GM23248 (cell line): ENCODE data around the gene SND1. TPM values are rescaled to one million over a fixed set of nuclear protein-coding genes. Genes with fewer than 3 reads are reported as not detected.

ENCODE experiments used
- DNase-seq: peaks from one replicate; pipeline ENCODE4 v3.0.0-alpha.2; 2015
- H2AFZ ChIP-seq: fragments of 200-600 bp; sonication (generic); 2 replicates; pipeline ENCODE4 v1.6.1; 2016; ENCODE audit warnings: antibody characterized with exemption
- H3F3A ChIP-seq: fragments of 200-600 bp; sonication (generic); 2 replicates; pipeline ENCODE4 v1.6.1; 2016; ENCODE audit warnings: mild to moderate bottlenecking, antibody characterized with exemption, mixed run types; ENCODE audit not compliant: insufficient read depth
- H3K27ac ChIP-seq: fragments of 200-600 bp; sonication (generic); 2 replicates; pipeline ENCODE4 v1.5.1; 2016; ENCODE audit warnings: mild to moderate bottlenecking
- H3K27me3 ChIP-seq: fragments of 200-600 bp; sonication (generic); replicated peaks from 2 replicates; pipeline ENCODE4 v1.6.1; 2016; ENCODE audit warnings: mild to moderate bottlenecking; ENCODE audit not compliant: insufficient read depth
- H3K36me3 ChIP-seq: fragments of 200-600 bp; sonication (generic); 2 replicates; pipeline ENCODE4 v1.6.1; 2016; ENCODE audit warnings: low read depth, mild to moderate bottlenecking
- H3K4me1 ChIP-seq: fragments of 200-600 bp; sonication (generic); 2 replicates; pipeline ENCODE4 v1.6.1; 2016; ENCODE audit warnings: mild to moderate bottlenecking; ENCODE audit not compliant: insufficient read depth
- H3K4me2 ChIP-seq: fragments of 200-600 bp; sonication (generic); one replicate; pipeline ENCODE4 v1.6.1; 2016; ENCODE audit warnings: mild to moderate bottlenecking; ENCODE audit not compliant: unreplicated experiment
- H3K4me3 ChIP-seq: fragments of 200-600 bp; sonication (generic); 2 replicates; pipeline ENCODE4 v1.5.1; 2016; ENCODE audit warnings: mild to moderate bottlenecking
- H3K79me2 ChIP-seq: fragments of 200-600 bp; sonication (generic); 2 replicates; pipeline ENCODE4 v1.6.1; 2016; ENCODE audit warnings: mild to moderate bottlenecking; ENCODE audit not compliant: insufficient read depth
- H3K9ac ChIP-seq: fragments of 200-600 bp; sonication (generic); 2 replicates; pipeline ENCODE4 v1.6.1; 2016; ENCODE audit warnings: mild to moderate bottlenecking
- H3K9me2 ChIP-seq: fragments of 200-600 bp; sonication (generic); 2 replicates; pipeline ENCODE4 v1.6.1; 2016; ENCODE audit warnings: mixed run types, mild to moderate bottlenecking, moderate library complexity; ENCODE audit not compliant: insufficient read depth
- H3K9me3 ChIP-seq: fragments of 200-600 bp; sonication (generic); one replicate; pipeline ENCODE4 v1.6.1; 2017; ENCODE audit warnings: low read depth
- H4K20me1 ChIP-seq: fragments of 200-600 bp; sonication (generic); 2 replicates; pipeline ENCODE4 v1.6.0; 2016; ENCODE audit not compliant: insufficient read depth
- EZH2 ChIP-seq: fragments of 200-600 bp; sonication (generic); IDR thresholded peaks from 2 replicates; pipeline ENCODE4 v1.6.1; 2018; ENCODE audit warnings: antibody characterized with exemption, mild to moderate bottlenecking; ENCODE audit not compliant: insufficient read depth, poor library complexity, severe bottlenecking
- EZH2phosphoT487 ChIP-seq: fragments of 200-600 bp; sonication (generic); IDR thresholded peaks from 2 replicates; pipeline ENCODE4 v1.6.1; 2018; ENCODE audit warnings: antibody characterized with exemption, moderate library complexity, mild to moderate bottlenecking, low read depth; ENCODE audit not compliant: insufficient read depth
- whole genome bisulfite sequencing, 2 experiments: methylation state at CpG; one replicate each; pipeline ENCODE4 v1.1.6; 2015 to 2017; ENCODE audit warnings: low lambda C conversion rate in 2 of 2, low coverage in 1 of 2; ENCODE audit errors: missing lambda C conversion rate in 2 of 2; 5-methylcytosine and 5-hydroxymethylcytosine counted together
- in situ Hi-C: fragments of 300-500 bp; cut with MboI; formaldehyde crosslinking; loops from 2 replicates; pipeline ENCODE4 v1.15.0; 2020
- polyA plus RNA-seq: library from polyadenylated mRNA; unstranded; fragments of >200 nt; fragmentation: Nextera tagmentation; extraction: Ambion mirVana; gene quantifications from 2 replicates; pipeline ENCODE4 v1.2.1, GENCODE V29; 2016
- total RNA-seq: library from RNA; depleted of rRNA; stranded (reverse); fragments of >200 nt; shearing (Covaris generic); gene quantifications from 2 replicates; pipeline ENCODE4 v1.2.3, GENCODE V29; 2014

Gene SND1
- total and polyA plus RNA-seq, 2 experiments from 2014 or later = 128 to 184 TPM

DNA sequence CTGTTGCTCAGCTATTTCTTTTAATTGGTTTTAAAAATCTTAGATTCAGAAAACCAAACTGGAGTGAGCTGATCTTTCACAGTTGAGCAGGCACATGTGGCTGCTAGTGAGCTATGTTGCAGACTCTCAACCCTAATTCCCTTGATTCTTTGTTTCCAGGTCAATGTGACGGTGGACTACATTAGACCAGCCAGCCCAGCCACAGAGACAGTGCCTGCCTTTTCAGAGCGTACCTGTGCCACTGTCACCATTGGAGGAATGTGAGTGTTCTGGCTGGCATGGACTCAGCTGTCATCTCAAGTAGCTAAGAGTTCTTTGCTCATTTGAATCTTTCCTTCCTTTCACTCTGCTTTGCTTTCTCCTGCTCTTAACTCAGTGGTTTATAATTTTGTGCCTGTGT is 192.2 kb downstream of the SND1 start:
- H3K79me2 ChIP-seq = peaks cover 69% of the 10 kb centered on the region
- H3K4me3 ChIP-seq = no peak overlapping the region
- no peak overlapping the region for H3K9ac ChIP-seq
- H3K27ac ChIP-seq = no peak overlapping the region
- WGBS, 2 experiments = 96 to 100% methylated on average over 2 of the region's 2 CpGs
- DNase-seq = no peak
- H3K27me3 ChIP-seq = no peaks in the 10 kb centered on the region
- H3K9me2 ChIP-seq = no peaks in the 10 kb centered on the region
- H4K20me1 ChIP-seq = no peaks in the 10 kb centered on the region
- H3K4me1 ChIP-seq = peaks cover 8% of the 10 kb centered on the region
- no peak for TF ChIP-seq EZH2
- TF ChIP-seq EZH2phosphoT487 = no peak
- H3K4me2 ChIP-seq = no peak overlapping the region
- no peak overlapping the region for H2AFZ ChIP-seq
- peaks cover 16% of the 10 kb centered on the region for H3K36me3 ChIP-seq
- no peaks in the 10 kb centered on the region for H3K9me3 ChIP-seq
- no peaks in the 10 kb centered on the region for H3F3A ChIP-seq
- in situ Hi-C loops = no loop called here

DNA sequence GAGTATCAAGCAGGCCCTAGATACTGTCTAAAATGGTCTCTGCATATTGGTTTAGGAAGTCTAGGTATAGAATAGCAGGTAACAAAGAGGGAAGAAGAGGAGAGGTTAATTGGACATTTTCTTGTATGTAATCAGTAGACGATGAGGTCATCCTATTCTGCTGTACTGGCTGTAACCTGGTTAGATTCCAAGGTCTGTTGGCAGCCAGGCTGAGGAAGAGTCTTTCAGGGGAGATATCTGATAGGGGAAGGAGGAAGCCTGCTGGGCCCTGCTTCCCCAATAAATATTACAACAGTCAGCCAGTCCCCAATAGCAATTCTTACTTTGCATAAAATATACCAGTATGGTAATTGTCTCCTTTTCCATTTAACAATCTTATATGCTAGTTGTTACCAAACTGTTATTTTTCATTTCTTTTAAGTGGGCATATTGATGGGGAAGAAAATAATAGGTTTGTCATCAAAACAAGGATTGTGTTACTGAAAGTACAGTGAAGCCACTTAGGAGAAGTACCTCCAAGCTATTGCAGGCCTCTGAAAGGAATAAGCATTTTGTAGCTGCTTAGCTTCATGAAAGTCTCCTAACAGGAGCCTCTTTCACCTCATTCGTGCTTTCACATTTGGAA is 192.8 kb downstream of the SND1 start:
- H3K4me1 ChIP-seq = peaks cover 8% of the 10 kb centered on the region
- H3K4me2 ChIP-seq = no peak overlapping the region
- no peak for TF ChIP-seq EZH2phosphoT487
- no peak for TF ChIP-seq EZH2
- no peaks in the 10 kb centered on the region for H3K9me2 ChIP-seq
- no peaks in the 10 kb centered on the region for H3K27me3 ChIP-seq
- H3K9me3 ChIP-seq = no peaks in the 10 kb centered on the region
- H3F3A ChIP-seq = no peaks in the 10 kb centered on the region
- in situ Hi-C loops = no loop called here
- no peak overlapping the region for H3K4me3 ChIP-seq
- H3K27ac ChIP-seq = no peak overlapping the region
- H3K9ac ChIP-seq = no peak overlapping the region
- no peak overlapping the region for H2AFZ ChIP-seq
- H4K20me1 ChIP-seq = no peaks in the 10 kb centered on the region
- 34 to 44% methylated on average over 2 of the region's 2 CpGs for WGBS, 2 experiments
- peak; percentile 73 for DNase-seq
- H3K79me2 ChIP-seq = peaks cover 69% of the 10 kb centered on the region
- peaks cover 20% of the 10 kb centered on the region for H3K36me3 ChIP-seq

DNA sequence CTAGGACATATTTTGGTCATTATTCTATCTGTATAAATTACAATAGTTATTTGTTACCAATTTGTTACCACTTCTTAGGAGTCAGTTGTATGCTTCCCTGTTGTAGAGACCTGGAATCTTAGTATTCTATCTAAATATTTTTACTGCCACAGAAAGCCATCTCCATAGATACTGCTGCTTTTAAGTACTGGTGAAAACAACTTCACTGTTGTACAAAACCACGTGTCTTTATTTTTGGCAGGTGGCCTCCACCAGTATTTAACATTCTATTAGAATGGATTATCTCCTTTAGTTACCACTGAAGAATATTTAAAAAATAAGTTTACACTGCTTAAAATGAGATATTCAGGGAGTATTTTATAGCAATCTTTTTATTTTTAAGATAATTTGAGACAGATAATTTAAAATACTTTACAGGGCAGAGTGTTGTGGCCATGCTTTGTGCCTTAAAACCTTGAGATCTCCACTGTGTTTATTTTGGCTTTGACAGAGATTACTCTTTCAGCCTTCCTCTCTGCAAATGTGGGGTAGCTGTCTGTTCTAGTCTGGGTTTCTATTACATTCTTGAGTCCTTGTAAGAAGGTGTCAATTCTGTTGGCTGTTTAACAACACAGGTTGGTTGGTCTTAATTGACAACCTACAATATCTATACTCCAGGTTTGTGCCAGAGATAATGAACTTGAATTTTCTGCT is 193.7 kb downstream of the SND1 start:
- DNase-seq = no peak

DNA sequence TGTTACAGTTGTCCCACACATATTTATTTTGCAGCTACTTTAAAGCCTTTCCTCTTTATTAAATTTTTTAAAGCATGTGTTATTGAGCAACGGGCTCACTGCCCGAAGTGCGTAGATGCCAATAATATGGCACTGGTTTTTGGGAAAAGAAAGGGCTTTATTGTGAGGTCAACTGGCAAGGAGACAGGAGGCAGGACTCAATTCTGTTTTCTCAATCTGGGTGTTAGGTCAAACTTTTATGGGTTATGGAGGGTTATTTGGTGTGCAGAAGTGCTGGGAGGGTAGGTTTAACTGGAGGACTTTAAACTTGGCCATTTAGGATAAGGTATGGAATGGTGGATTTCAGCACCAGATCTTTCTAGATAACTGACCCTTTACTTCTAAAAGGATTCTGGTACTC is 195.6 kb downstream of the SND1 start:
- TF ChIP-seq EZH2 (no peak), EZH2phosphoT487 (no peak)
- Histone ChIP-seq H3K4me2 (no peak overlapping the region), H3K4me1 (peaks cover 19% of the 10 kb centered on the region), H2AFZ (no peak overlapping the region), H3K27ac (no peak overlapping the region), H3K79me2 (peaks cover 43% of the 10 kb centered on the region), H3K9me3 (no peaks in the 10 kb centered on the region), H3F3A (no peaks in the 10 kb centered on the region), H3K27me3 (no peaks in the 10 kb centered on the region), H3K36me3 (peaks cover 20% of the 10 kb centered on the region), H4K20me1 (no peaks in the 10 kb centered on the region), H3K9me2 (no peaks in the 10 kb centered on the region), H3K4me3 (no peak overlapping the region), H3K9ac (no peak overlapping the region)
- WGBS, 2 experiments = 58 to 59% methylated on average over 3 of the region's 3 CpGs
- no peak for DNase-seq
- in situ Hi-C loops = no loop called here

More for the DNA sequence above, 193.7 kb downstream of the SND1 start:
- Histone ChIP-seq H3K4me1 (peaks cover 8% of the 10 kb centered on the region), H2AFZ (no peak overlapping the region), H3K27ac (no peak overlapping the region), H3K9me2 (no peaks in the 10 kb centered on the region), H3F3A (no peaks in the 10 kb centered on the region), H3K36me3 (peaks cover 20% of the 10 kb centered on the region), H3K4me2 (no peak overlapping the region), H3K9me3 (no peaks in the 10 kb centered on the region), H4K20me1 (no peaks in the 10 kb centered on the region), H3K79me2 (peaks cover 63% of the 10 kb centered on the region), H3K4me3 (no peak overlapping the region), H3K9ac (no peak overlapping the region), H3K27me3 (no peaks in the 10 kb centered on the region)
- 22 to 29% methylated on average over 1 of the region's 1 CpG for WGBS, 2 experiments
- in situ Hi-C loops = no loop called here
- TF ChIP-seq EZH2 (no peak), EZH2phosphoT487 (no peak)
